Frontal cortex (tissue), 4 donors: ENCODE results near the gene ZNF319. TPM values are rescaled to one million over a fixed set of nuclear protein-coding genes. Genes with fewer than 3 reads are reported as not detected.

ENCODE experiments used
- DNase-seq, 2 donors: peaks; one replicate each; pipeline ENCODE4 v3.0.0; 2012; ENCODE audit warnings: low spot score in 2 of 2
- FAIRE-seq: peaks from 2 replicates; lab custom pipeline; 2012; peaks lifted over from hg19 to GRCh38; lab: Jason Lieb, UNC
- total RNA-seq: library from RNA; depleted of rRNA; stranded (reverse); fragments of >200 nt; gene quantifications from one replicate; pipeline ENCODE4 v1.2.3, GENCODE V29; 2014
- donor health status: control.
- donor health status: control.
- donor health status: control.

ZNF319 gene
- total RNA-seq, 1 donor from 2014 or later = 4.9 TPM

- DNase-seq (no peak), FAIRE-seq (no peak)
These were observed 38.4 kb downstream of the ZNF319 start for GRCh38 chr16:57962046-57962445.

GRCh38 chr16:57961538-57961937 lies 38.9 kb downstream of the ZNF319 start:
- FAIRE-seq = no peak
- no peak for DNase-seq

GRCh38 chr16:57960826-57961472 lies 39.5 kb downstream of the ZNF319 start:
- no peak for FAIRE-seq
- DNase-seq = no peak

DNA sequence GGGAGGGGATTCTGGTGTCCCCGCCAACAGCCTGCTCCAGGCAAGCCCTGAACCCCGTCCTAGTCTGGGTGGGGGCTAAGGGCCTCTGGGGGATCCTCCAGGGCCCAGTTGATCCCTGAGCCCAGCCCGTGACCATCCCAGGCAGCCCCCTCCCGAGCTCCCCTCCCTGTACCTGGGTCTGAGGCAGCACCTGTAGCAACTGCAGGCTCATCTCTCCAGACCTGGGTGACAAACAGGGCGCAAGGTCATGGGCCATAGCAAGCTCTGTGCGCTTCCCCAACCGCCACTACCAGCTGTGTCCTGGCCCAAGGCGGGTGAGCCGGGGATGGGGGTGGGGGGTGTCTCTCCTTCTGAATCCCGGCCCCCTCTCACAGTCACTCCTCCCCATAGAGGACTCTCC lies 40.2 kb downstream of the ZNF319 start:
- no peak for DNase-seq
- no peak for FAIRE-seq

DNA sequence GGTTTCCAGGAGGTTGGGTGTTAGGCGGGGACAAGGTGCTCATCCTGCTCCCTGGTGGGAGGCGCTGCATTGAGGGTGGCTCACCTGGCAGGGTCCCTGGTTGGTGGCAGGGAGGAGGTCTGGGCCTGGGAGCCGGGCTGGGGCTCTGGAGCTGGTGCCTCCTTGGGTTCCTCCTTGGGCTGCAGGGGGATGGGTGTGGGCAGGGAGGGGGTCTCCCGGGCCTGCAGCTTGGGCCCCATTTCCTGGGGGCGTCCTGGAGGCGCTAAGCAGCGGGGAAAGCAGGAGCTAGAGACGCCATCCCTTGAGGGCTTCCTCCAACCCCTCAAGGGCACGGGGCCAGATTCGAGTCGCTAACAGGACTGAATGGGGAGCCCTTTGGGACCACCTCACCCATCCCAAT lies 40.7 kb downstream of the ZNF319 start:
- FAIRE-seq = no peak
- no peak for DNase-seq

- FAIRE-seq (no peak), DNase-seq (no peak)
These were observed 41.4 kb downstream of the ZNF319 start for GRCh38 chr16:57959121-57959520.

DNA sequence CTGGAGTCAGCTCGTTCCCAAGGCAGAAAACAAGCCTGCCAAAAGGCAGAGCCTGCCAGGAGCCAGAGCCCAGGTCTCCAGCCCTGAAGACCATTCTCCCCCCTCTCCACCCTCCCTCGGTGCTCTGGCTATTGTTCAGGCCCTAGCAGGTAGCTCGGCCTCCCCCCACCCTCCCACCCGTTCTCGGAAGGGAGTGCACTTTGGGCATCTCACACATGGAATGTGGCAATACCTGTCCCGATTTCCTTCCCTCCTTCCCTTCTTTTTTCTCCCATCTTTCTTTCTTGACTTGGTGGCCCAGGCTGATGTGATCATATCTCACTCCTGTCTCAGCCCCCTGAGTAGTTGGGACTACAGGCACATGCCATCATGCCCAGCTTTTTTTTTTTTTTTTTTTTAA lies 41.9 kb downstream of the ZNF319 start:
- FAIRE-seq (no peak), DNase-seq (no peak)

- no peak for DNase-seq
- FAIRE-seq = no peak
These were observed 42.6 kb downstream of the ZNF319 start for GRCh38 chr16:57957673-57958392.

DNA sequence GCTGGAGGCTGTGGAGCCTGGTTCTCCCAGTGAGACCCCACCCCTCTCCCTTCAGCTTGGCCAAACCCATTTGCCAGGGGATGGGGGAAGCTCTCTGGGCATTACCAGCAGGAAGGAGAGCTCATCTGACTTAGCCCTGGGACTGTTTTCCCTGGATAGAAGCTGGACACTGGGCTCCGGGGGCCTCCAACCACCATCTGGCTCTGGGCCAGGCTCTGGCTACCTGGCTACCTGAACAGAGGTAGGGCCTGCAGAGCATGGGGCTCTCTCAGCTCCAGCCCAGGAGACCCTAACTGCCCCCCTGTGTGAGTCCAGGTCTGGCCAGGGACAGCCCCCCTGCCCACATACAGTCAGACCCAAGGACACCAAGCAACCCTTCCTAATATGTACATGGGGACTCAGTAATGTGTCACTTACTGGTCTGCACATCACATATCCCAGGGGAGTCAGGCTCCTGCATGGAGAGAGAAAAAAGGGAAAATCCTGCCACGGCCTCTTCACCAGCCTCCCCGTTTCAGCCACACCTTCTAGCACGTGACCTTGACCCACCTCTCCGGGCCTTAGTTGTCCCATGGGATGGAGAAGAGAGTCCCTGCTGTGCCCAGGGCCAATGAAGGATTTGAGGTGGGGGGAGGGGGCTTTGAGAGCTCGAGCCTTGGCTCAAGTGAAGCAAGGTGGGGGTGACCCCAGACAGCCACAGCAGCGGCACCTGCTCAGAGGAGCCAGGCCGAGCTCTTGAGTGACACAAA lies 43.4 kb downstream of the ZNF319 start:
- DNase-seq (no peak), FAIRE-seq (no peak)

- no peak for FAIRE-seq
- no peak for DNase-seq
These were observed 44.1 kb downstream of the ZNF319 start for GRCh38 chr16:57956270-57956808.

DNA sequence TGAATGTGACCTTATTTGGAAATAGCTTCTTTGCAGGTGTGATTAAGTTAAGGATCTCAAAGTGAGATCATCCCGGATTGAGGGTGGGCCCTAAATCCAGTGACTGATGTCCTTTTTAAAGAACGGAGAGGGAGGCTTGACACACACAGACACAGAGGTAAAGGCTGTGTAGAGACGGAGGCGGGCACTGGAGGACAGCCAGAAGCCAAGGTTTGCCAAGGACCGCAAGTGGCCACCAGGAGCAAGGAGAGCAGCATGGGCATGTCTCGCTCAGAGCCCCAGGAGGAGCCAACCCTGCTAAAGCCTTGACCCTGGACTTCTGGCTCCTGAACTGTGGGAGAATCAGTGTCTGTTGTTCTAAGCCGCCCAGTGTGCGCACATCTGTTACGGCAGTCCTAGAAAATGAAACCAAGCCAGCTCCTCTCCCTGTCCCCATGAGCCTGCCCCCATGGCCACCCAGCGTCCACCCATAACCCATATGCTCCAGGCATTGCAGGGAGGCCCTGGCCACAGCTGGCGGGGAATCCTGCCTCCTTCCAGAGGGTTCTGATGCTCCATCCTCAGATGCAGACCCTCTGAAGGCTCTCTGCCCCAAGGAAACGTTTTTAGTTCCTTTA lies 44.8 kb downstream of the ZNF319 start:
- DNase-seq (no peak), FAIRE-seq (no peak)

DNA sequence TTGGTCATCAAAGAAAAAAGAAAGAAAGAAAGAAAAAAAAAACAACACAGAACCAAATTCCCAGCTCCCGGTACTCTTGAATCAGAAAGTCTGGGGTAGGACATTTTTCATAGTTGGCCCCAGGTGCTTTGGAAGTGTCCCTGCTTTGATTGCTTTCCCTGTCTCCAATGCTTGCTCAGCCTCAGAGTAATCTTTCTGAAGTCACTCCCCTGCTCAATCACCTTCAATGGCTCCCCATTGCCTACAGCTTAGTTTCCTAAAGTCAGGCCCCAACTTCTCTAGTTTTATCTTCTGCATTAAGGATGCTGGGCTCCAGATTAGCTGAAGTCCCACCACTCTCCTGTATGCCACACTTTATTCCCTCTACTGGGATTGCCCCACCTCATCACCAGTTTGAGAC lies 46.6 kb downstream of the ZNF319 start:
- DNase-seq (no peak), FAIRE-seq (no peak)

GRCh38 chr16:57952909-57953308 lies 47.6 kb downstream of the ZNF319 start:
- FAIRE-seq (no peak), DNase-seq (no peak)

DNA sequence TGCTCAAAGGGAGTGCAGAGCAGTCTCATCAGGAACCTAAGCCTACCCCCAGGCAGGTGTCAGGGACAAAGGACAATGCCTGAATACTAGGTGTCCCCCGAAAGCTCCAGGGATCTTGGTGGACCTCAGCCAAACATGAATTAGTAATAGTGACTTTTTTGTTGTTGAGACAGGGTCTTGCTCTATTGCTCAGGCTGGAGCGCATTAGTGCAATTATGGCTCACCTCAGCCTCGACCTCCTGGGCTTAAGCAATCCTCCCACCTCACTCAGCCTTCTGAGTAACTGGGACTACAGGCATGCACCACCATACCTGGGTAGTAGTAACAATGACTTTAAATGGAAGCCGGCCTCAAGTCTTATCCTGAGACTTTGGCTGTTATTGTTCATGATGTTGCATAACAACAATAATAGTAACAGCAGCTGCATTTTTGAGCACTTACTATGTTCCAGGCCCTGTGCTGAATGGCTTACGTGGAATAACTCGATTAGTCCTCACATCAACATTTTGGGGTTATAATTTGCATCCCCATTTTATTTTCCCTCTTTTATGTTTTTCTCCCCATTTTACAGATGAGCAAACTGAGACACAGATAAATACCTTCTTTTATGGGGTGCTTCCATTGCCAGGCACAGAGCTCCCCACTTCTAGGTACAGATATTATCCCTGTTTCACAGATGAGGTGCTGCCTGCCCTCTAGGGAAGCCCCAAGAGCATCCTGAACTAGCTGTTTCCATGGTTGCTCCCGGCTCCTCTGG lies 49.1 kb downstream of the ZNF319 start:
- DNase-seq (no peak), FAIRE-seq (no peak)

GRCh38 chr16:57950382-57950781 lies 50.1 kb downstream of the ZNF319 start:
- FAIRE-seq = no peak
- no peak for DNase-seq

DNA sequence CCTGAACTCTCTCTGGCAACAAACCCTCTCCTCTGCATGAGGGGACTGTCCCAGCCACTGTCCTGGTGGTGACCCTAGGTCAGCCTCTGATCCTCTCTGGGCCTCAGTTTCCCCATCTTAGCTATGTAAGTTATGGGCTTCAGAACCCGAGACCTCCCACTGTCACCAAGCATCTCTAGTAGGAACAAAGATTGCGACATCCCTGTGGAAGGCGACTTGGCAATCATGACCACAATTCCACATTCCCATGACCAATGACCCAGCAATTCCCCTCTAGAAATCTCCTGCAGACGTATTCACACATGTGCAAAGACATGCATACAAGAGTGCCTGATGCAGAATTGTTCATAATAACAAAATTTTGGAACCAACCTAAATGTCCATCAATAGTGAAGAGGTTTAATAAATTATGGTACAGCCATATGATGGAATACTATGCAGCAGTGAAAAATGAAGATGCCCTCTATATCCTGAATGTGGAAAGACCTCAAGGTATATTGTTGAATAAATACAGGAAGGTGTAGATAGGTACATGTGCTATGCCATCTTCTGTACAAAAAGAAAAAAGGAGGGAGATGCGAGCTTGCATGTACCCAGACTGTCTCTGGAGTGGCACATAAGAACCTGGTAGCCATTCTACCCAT lies 50.8 kb downstream of the ZNF319 start:
- DNase-seq = no peak
- no peak for FAIRE-seq

- DNase-seq = no peak
- FAIRE-seq = no peak
These were observed 51.5 kb downstream of the ZNF319 start for GRCh38 chr16:57949013-57949412.

GRCh38 chr16:57948027-57948426 lies 52.4 kb downstream of the ZNF319 start:
- DNase-seq (no peak), FAIRE-seq (no peak)

- FAIRE-seq (no peak), DNase-seq (no peak)
These were observed 53.2 kb downstream of the ZNF319 start for GRCh38 chr16:57947261-57947660.
